H9 (cell line): ENCODE results near the gene RRBP1. TPM values are rescaled to one million over a fixed set of nuclear protein-coding genes. Genes with fewer than 3 reads are reported as not detected.
A peak's percentile ranks its signal among the peaks of the same experiment; 100 is the strongest.

Experiments used
- DNase-seq: peaks from one replicate; pipeline ENCODE4 v3.0.0-alpha.2; 2017
- H2AFZ ChIP-seq: one replicate; pipeline ENCODE4 v1.6.1; 2013; ENCODE audit warnings: mild to moderate bottlenecking, low read length, control low read depth, moderate library complexity
- H2AK5ac ChIP-seq: 2 replicates; pipeline ENCODE4 v1.6.1; 2013; ENCODE audit warnings: low read length, control low read depth, mixed read lengths; ENCODE audit not compliant: insufficient read length
- H2BK120ac ChIP-seq: one replicate; pipeline ENCODE4 v1.6.1; 2013; ENCODE audit warnings: low read depth, mild to moderate bottlenecking, low read length, control low read depth, inconsistent platforms; ENCODE audit not compliant: poor library complexity, severe bottlenecking
- H2BK12ac ChIP-seq: 2 replicates; pipeline ENCODE4 v1.6.1; 2013; ENCODE audit warnings: low read length, control low read depth, mixed read lengths, low read depth; ENCODE audit not compliant: insufficient read length
- H2BK15ac ChIP-seq: 2 replicates; pipeline ENCODE4 v1.6.1; 2013; ENCODE audit warnings: low read depth, low read length, control low read depth
- H2BK20ac ChIP-seq: one replicate; pipeline ENCODE4 v1.6.1; 2013; ENCODE audit warnings: low read depth, mild to moderate bottlenecking, low read length, control low read depth, inconsistent platforms; ENCODE audit not compliant: poor library complexity, severe bottlenecking
- H2BK5ac ChIP-seq: 2 replicates; pipeline ENCODE4 v1.6.1; 2013; ENCODE audit warnings: low read length, control low read depth, mixed read lengths; ENCODE audit not compliant: insufficient read length
- H3K14ac ChIP-seq: 2 replicates; pipeline ENCODE4 v1.6.1; 2013; ENCODE audit warnings: low read length, control low read depth; ENCODE audit not compliant: insufficient read depth
- H3K18ac ChIP-seq: 2 replicates; pipeline ENCODE4 v1.6.1; 2013; ENCODE audit warnings: low read depth, mild to moderate bottlenecking, mixed read lengths, low read length, control low read depth; ENCODE audit not compliant: insufficient read length
- H3K23ac ChIP-seq: 2 replicates; pipeline ENCODE4 v1.6.1; 2013; ENCODE audit warnings: low read length, control low read depth, mixed read lengths, low read depth; ENCODE audit not compliant: insufficient read length
- H3K23me2 ChIP-seq: 2 replicates; pipeline ENCODE4 v1.6.1; 2013; ENCODE audit warnings: low read depth, mild to moderate bottlenecking, mixed read lengths, low read length, control low read depth; ENCODE audit not compliant: insufficient read length, poor library complexity, severe bottlenecking
- H3K27ac ChIP-seq: 2 replicates; pipeline ENCODE4 v1.5.1; 2013; ENCODE audit warnings: low read length, control low read depth, mixed read lengths, low read depth; ENCODE audit not compliant: insufficient read length
- H3K27me3 ChIP-seq: 2 replicates; pipeline ENCODE4 v1.6.1; 2013; ENCODE audit warnings: low read length, control low read depth, inconsistent platforms; ENCODE audit not compliant: insufficient read depth
- H3K4ac ChIP-seq: 2 replicates; pipeline ENCODE4 v1.6.1; 2013; ENCODE audit warnings: low read depth, mild to moderate bottlenecking, control low read depth, inconsistent platforms, low read length, moderate library complexity
- H3K4me1 ChIP-seq: 2 replicates; pipeline ENCODE4 v1.6.1; 2013; ENCODE audit warnings: low read length, control low read depth, inconsistent platforms; ENCODE audit not compliant: insufficient read depth
- H3K4me2 ChIP-seq: 2 replicates; pipeline ENCODE4 v1.6.1; 2013; ENCODE audit warnings: low read length, control low read depth, mixed read lengths; ENCODE audit not compliant: insufficient read length, insufficient read depth
- H3K56ac ChIP-seq: 2 replicates; pipeline ENCODE4 v1.6.1; 2013; ENCODE audit warnings: low read depth, mild to moderate bottlenecking, mixed read lengths, low read length, control low read depth; ENCODE audit not compliant: insufficient read length
- H3K79me1 ChIP-seq: 2 replicates; pipeline ENCODE4 v1.6.1; 2013; ENCODE audit warnings: low read depth, mild to moderate bottlenecking, moderate library complexity, low read length, control low read depth, inconsistent platforms; ENCODE audit not compliant: insufficient read depth, poor library complexity, severe bottlenecking
- H3K79me2 ChIP-seq: 2 replicates; pipeline ENCODE4 v1.6.1; 2013; ENCODE audit warnings: low read length, control low read depth, inconsistent platforms; ENCODE audit not compliant: insufficient read depth
- H3K9ac ChIP-seq: 2 replicates; pipeline ENCODE4 v1.6.1; 2013; ENCODE audit warnings: low read length, control low read depth, mixed read lengths; ENCODE audit not compliant: insufficient read length; ENCODE audit errors: extremely low read depth
- H3K9me3 ChIP-seq: one replicate; pipeline ENCODE4 v1.6.1; 2013; ENCODE audit warnings: low read depth, low read length, inconsistent platforms; ENCODE audit not compliant: control insufficient read depth
- H3T11ph ChIP-seq: one replicate; pipeline ENCODE4 v1.6.1; 2013; ENCODE audit warnings: mild to moderate bottlenecking, low read length, control low read depth, inconsistent platforms
- H4K20me1 ChIP-seq: one replicate; pipeline ENCODE4 v1.6.1; 2013; ENCODE audit not compliant: control insufficient read depth, insufficient read length, insufficient read depth
- H4K5ac ChIP-seq: 2 replicates; pipeline ENCODE4 v1.6.1; 2013; ENCODE audit warnings: low read depth, mild to moderate bottlenecking, mixed read lengths, low read length, control low read depth; ENCODE audit not compliant: insufficient read length
- H4K8ac ChIP-seq: replicated peaks from 2 replicates; pipeline ENCODE4 v1.6.1; 2013; ENCODE audit warnings: low read length, control low read depth, mixed read lengths, low read depth; ENCODE audit not compliant: insufficient read length
- H4K91ac ChIP-seq: 2 replicates; pipeline ENCODE4 v1.6.1; 2013; ENCODE audit warnings: low read depth, mild to moderate bottlenecking, moderate library complexity, mixed read lengths, low read length, control low read depth; ENCODE audit not compliant: insufficient read length
- H3K27ac Mint-ChIP-seq, 3 experiments: 2 replicates in 2 of 3; 3 replicates in 1 of 3; pipeline ENCODE4 v1.8.0; 2020 to 2021; ENCODE audit warnings: mixed read lengths in 3 of 3, mild to moderate bottlenecking in 1 of 3, moderate library complexity in 1 of 3
- H3K27me3 Mint-ChIP-seq: 2 replicates; pipeline ENCODE4 v1.8.0; 2021; ENCODE audit warnings: low read depth, mild to moderate bottlenecking, moderate library complexity, mixed read lengths
- H3K36me3 Mint-ChIP-seq, 3 experiments: 2 replicates in 2 of 3; 3 replicates in 1 of 3; pipeline ENCODE4 v1.8.0; 2020 to 2021; ENCODE audit warnings: low read depth in 3 of 3, mixed read lengths in 3 of 3; ENCODE audit not compliant: insufficient read depth in 1 of 3
- H3K4me1 Mint-ChIP-seq, 2 experiments: 2 replicates each; pipeline ENCODE4 v1.8.0; 2020; ENCODE audit warnings: mixed read lengths in 2 of 2
- H3K4me3 Mint-ChIP-seq, 2 experiments: 2 replicates in 1 of 2; 3 replicates in 1 of 2; pipeline ENCODE4 v1.8.0; 2020 to 2021; ENCODE audit warnings: mild to moderate bottlenecking in 2 of 2, mixed read lengths in 2 of 2, moderate library complexity in 1 of 2
- H3K9me3 Mint-ChIP-seq, 2 experiments: 2 replicates in 1 of 2; 3 replicates in 1 of 2; pipeline ENCODE4 v1.8.0; 2020; ENCODE audit warnings: mild to moderate bottlenecking in 2 of 2, mixed read lengths in 2 of 2, moderate library complexity in 1 of 2
- CTCF ChIP-seq: fragments of 200-600 bp; sonication (generic); conservative IDR thresholded peaks from 3 replicates; pipeline ENCODE4 v1.8.0; 2021; ENCODE audit warnings: antibody characterized with exemption, mild to moderate bottlenecking
- WGBS: extraction: QIAGEN DNeasy Blood & Tissue Kit; methylation state at CpG from one replicate; pipeline ENCODE4 v1.1.7; 2013; ENCODE audit warnings: missing lambda C conversion rate, low lambda C conversion rate, mixed read lengths; ENCODE audit not compliant: insufficient read length; ENCODE audit errors: extremely low coverage; 5-methylcytosine and 5-hydroxymethylcytosine counted together
- total RNA-seq: library from RNA; stranded (reverse); gene quantifications from 2 replicates; pipeline ENCODE4 v1.2.1, GENCODE V29; 2021

RRBP1 gene
- total RNA-seq, 1 experiment from 2014 or later = 97.8 TPM

GRCh38 chr20:17720755-17721154 lies 38.7 kb upstream of the RRBP1 start:
- no CpG with 5 or more reads among the region's 4 CpGs for WGBS
- H3K27me3 ChIP-seq = no peaks in the 10 kb centered on the region
- no peaks in the 10 kb centered on the region for H3K79me2 ChIP-seq
- TF ChIP-seq CTCF = no peak
- H3K27ac ChIP-seq = no peak overlapping the region
- no peak overlapping the region for H3K4ac ChIP-seq
- H3K23ac ChIP-seq = no peak overlapping the region
- H2AFZ ChIP-seq = no peak overlapping the region
- no peak overlapping the region for H3K4me2 ChIP-seq
- H4K91ac ChIP-seq = no peak overlapping the region
- H2BK20ac ChIP-seq = no peak overlapping the region
- H4K20me1 ChIP-seq = no peaks in the 10 kb centered on the region
- H2BK12ac ChIP-seq = no peak overlapping the region
- no peak overlapping the region for H3K9ac ChIP-seq
- H3K56ac ChIP-seq = no peak overlapping the region
- no peaks in the 10 kb centered on the region for H3K23me2 ChIP-seq
- Mint-ChIP-seq H3K36me3 (no peaks in the 10 kb centered on the region), H3K9me3 (no peaks in the 10 kb centered on the region; a peak in 2 of 5 replicates), H3K27ac (no peak overlapping the region), H3K27me3 (peaks cover 10% of the 10 kb centered on the region), H3K4me3 (no peak overlapping the region), H3K4me1 (no peaks in the 10 kb centered on the region)
- no peak overlapping the region for H2BK120ac ChIP-seq
- no peak overlapping the region for H3K18ac ChIP-seq
- H4K5ac ChIP-seq = no peak overlapping the region
- no peak overlapping the region for H2AK5ac ChIP-seq
- H3T11ph ChIP-seq = no peak overlapping the region
- 0 out of 2 replicates have a peak overlapping the region, but pooled peaks have one; percentile 50 for H3K14ac ChIP-seq
- H3K79me1 ChIP-seq = no peaks in the 10 kb centered on the region
- no peak overlapping the region for H2BK15ac ChIP-seq
- no peaks in the 10 kb centered on the region for H3K4me1 ChIP-seq
- no peak for DNase-seq
- no peak overlapping the region for H2BK5ac ChIP-seq
- H3K9me3 ChIP-seq = no peaks in the 10 kb centered on the region
- no peak overlapping the region for H4K8ac ChIP-seq
